GM06990 (cell line): Measurements from ENCODE around the gene BTBD19.

Source experiments
- DNase-seq: peaks from one replicate; pipeline ENCODE4 v3.0.0-alpha.2; 2011; ENCODE audit not compliant: insufficient read length; ENCODE audit errors: extremely low read depth
- H3K27me3 ChIP-seq: replicated peaks from 2 replicates; pipeline ENCODE4 v1.6.0; 2011; ENCODE audit warnings: low read length; ENCODE audit not compliant: control insufficient read depth, insufficient read depth
- H3K36me3 ChIP-seq: 2 replicates; pipeline ENCODE4 v1.5.1; 2011; ENCODE audit warnings: low read length; ENCODE audit not compliant: control insufficient read depth, insufficient read depth
- H3K4me3 ChIP-seq: replicated peaks from 2 replicates; pipeline ENCODE4 v1.5.1; 2011; ENCODE audit warnings: low read depth, mild to moderate bottlenecking, control low read depth, low read length
- CTCF ChIP-seq: IDR thresholded peaks from 2 replicates; pipeline ENCODE4 v1.5.1; 2011; ENCODE audit warnings: low read length, control low read depth, mild to moderate bottlenecking, inconsistent platforms; ENCODE audit not compliant: insufficient read depth, poor library complexity, severe bottlenecking

Gene BTBD19

GRCh38 chr1:44780583-44781121 is 27.7 kb upstream of the BTBD19 start:
- DNase-seq = no peak
- no peak for TF ChIP-seq CTCF
- Histone ChIP-seq H3K27me3 (no peaks in the 10 kb centered on the region), H3K36me3 (peaks cover 30% of the 10 kb centered on the region), H3K4me3 (no peak overlapping the region)

GRCh38 chr1:44783697-44784093 is 24.6 kb upstream of the BTBD19 start:
- peak overlapping the region; percentile 50 for H3K4me3 ChIP-seq
- no peak for TF ChIP-seq CTCF
- DNase-seq = no peak

GRCh38 chr1:44784094-44785028 is 24.0 kb upstream of the BTBD19 start:
- peak; percentile 72 for DNase-seq
- H3K27me3 ChIP-seq = no peaks in the 10 kb centered on the region
- H3K36me3 ChIP-seq = peaks cover 11% of the 10 kb centered on the region
- peak; percentile 22 for TF ChIP-seq CTCF
- H3K4me3 ChIP-seq = peak overlapping the region; percentile 50

More at GRCh38 chr1:44783697-44784093, 24.6 kb upstream of the BTBD19 start:
- Histone ChIP-seq H3K27me3 (no peaks in the 10 kb centered on the region), H3K36me3 (peaks cover 13% of the 10 kb centered on the region)

GRCh38 chr1:44785029-44785380 is 23.3 kb upstream of the BTBD19 start:
- H3K36me3 ChIP-seq = peaks cover 11% of the 10 kb centered on the region
- DNase-seq = no peak
- H3K4me3 ChIP-seq = no peak overlapping the region
- TF ChIP-seq CTCF = peak; percentile 1
- no peaks in the 10 kb centered on the region for H3K27me3 ChIP-seq

GRCh38 chr1:44785501-44786137 is 22.7 kb upstream of the BTBD19 start:
- TF ChIP-seq CTCF = no peak
- DNase-seq = no peak
- Histone ChIP-seq H3K4me3 (peak overlapping the region; percentile 48), H3K27me3 (no peaks in the 10 kb centered on the region), H3K36me3 (peaks cover 6% of the 10 kb centered on the region)
